Small intestine (tissue), 16 donors: ENCODE results near the gene CIAO2B. TPM values are rescaled to one million over a fixed set of nuclear protein-coding genes. Genes with fewer than 3 reads are reported as not detected.
A peak's percentile ranks its signal among the peaks of the same experiment; 100 is the strongest.
"Not testable (repeated sequence)": the region's sequence is repeated elsewhere in the genome, so short reads cannot be mapped to it uniquely, and the experiment has no call there.

Experiments used
- DNase-seq, 2 donors: peaks; one replicate each; pipeline versions ENCODE4 v3.0.0 to v3.0.0-alpha.2; 2013
- FAIRE-seq: peaks from 2 replicates; lab custom pipeline; 2012; peaks lifted over from hg19 to GRCh38; lab: Jason Lieb, UNC
- H3K27ac ChIP-seq, 3 donors: one replicate each; pipeline ENCODE4 v1.5.1; 2013; ENCODE audit warnings: low read length in 2 of 3, mild to moderate bottlenecking in 2 of 3, control low read depth in 1 of 3, inconsistent platforms in 1 of 3, low read depth in 1 of 3, moderate library complexity in 1 of 3
- H3K27me3 ChIP-seq, 3 donors: one replicate each; pipeline ENCODE4 v1.6.1; 2013; ENCODE audit warnings: low read length in 3 of 3, inconsistent platforms in 1 of 3; ENCODE audit not compliant: control insufficient read depth in 3 of 3, insufficient read depth in 3 of 3
- H3K36me3 ChIP-seq, 3 donors: one replicate each; pipeline ENCODE4 v1.6.1; 2013; ENCODE audit warnings: low read length in 3 of 3, inconsistent platforms in 1 of 3, low read depth in 1 of 3, mild to moderate bottlenecking in 1 of 3, moderate library complexity in 1 of 3; ENCODE audit not compliant: control insufficient read depth in 3 of 3, insufficient read depth in 2 of 3
- H3K4me1 ChIP-seq, 3 donors: one replicate each; pipeline ENCODE4 v1.6.1; 2013; ENCODE audit warnings: low read length in 2 of 3, inconsistent platforms in 1 of 3, low read depth in 1 of 3, mild to moderate bottlenecking in 1 of 3, moderate library complexity in 1 of 3; ENCODE audit not compliant: control insufficient read depth in 3 of 3, insufficient read depth in 2 of 3
- H3K4me3 ChIP-seq, 3 donors: one replicate each; pipeline ENCODE4 v1.5.1; 2013; ENCODE audit warnings: low read length in 3 of 3, control low read depth in 1 of 3, inconsistent platforms in 1 of 3, low read depth in 1 of 3, mild to moderate bottlenecking in 1 of 3, moderate library complexity in 1 of 3
- H3K9me3 ChIP-seq, 2 donors: one replicate each; pipeline ENCODE4 v1.6.1; 2013; ENCODE audit warnings: low read depth in 1 of 2, low read length in 1 of 2; ENCODE audit not compliant: control insufficient read depth in 2 of 2, insufficient read depth in 1 of 2
- WGBS, 3 donors: extraction: QIAGEN DNeasy Blood & Tissue Kit; methylation state at CpG; one replicate each; pipeline ENCODE4 v1.1.7; 2013; 5-methylcytosine and 5-hydroxymethylcytosine counted together
- long read RNA-seq, 10 donors: transcript quantifications; one replicate each; lab custom pipeline, GENCODE V29; 2026
- polyA plus RNA-seq, 4 donors: library from polyadenylated mRNA; stranded (reverse) in 3 of 4; unstranded in 1 of 4; fragments of 200-250 nt in 3 of 4; fragments of 120-200 nt in 1 of 4; gene quantifications; one replicate each; pipeline versions ENCODE4 v1.2.1 to v1.2.3, GENCODE V29; 2013
- donor health status: healthy with polysubstance abuse.
- donor health status: control.
- donor health status: control.
- donor health status: Bipolar disorder and iron deficiency.
- donor health status: healthy.

Gene CIAO2B
- 100 to 1,000 TPM in 3 of 4 donors, 10 to 100 TPM in 1; 79.7 to 274 (median 232) TPM for polyA plus RNA-seq
- long read RNA-seq, donor 1: 0 reads
- long read RNA-seq, donor 2, transcript CIAO2B-201 (5 exons, 676 nt): major isoform, 34 of 36 reads
- long read RNA-seq, donor 2, partial matches to known transcripts: 0 of 36 reads
- long read RNA-seq, donor 2, other reads (novel, unspliced or antisense): 0 of 36 reads
- long read RNA-seq, donor 3, transcript CIAO2B-201 (5 exons, 676 nt): major isoform, 30 of 32 reads
- long read RNA-seq, donor 3, partial matches to known transcripts: 0 of 32 reads
- long read RNA-seq, donor 3, other reads (novel, unspliced or antisense): 0 of 32 reads
- long read RNA-seq, donor 4, partial matches to known transcripts: 0 of 4 reads
- long read RNA-seq, donor 4, other reads (novel, unspliced or antisense): 0 of 4 reads
- long read RNA-seq, donor 5, transcript CIAO2B-201 (5 exons, 676 nt): major isoform, 16 of 18 reads
- long read RNA-seq, donor 5, partial matches to known transcripts: 0 of 18 reads
- long read RNA-seq, donor 5, other reads (novel, unspliced or antisense): 0 of 18 reads
- long read RNA-seq, donor 6, transcript CIAO2B-201 (5 exons, 676 nt): major isoform, 43 of 45 reads
- long read RNA-seq, donor 6, partial matches to known transcripts: 0 of 45 reads
- long read RNA-seq, donor 6, other reads (novel, unspliced or antisense): 0 of 45 reads
- long read RNA-seq, donor 7, transcript CIAO2B-201 (5 exons, 676 nt): major isoform, 130 of 142 reads
- long read RNA-seq, donor 7, partial matches to known transcripts: 9 of 142 reads
- long read RNA-seq, donor 7, other reads (novel, unspliced or antisense): 0 of 142 reads
- long read RNA-seq, donor 8, transcript CIAO2B-201 (5 exons, 676 nt): major isoform, 6 of 6 reads
- long read RNA-seq, donor 8, partial matches to known transcripts: 0 of 6 reads
- long read RNA-seq, donor 8, other reads (novel, unspliced or antisense): 0 of 6 reads
- long read RNA-seq, donor 9, transcript CIAO2B-201 (5 exons, 676 nt): major isoform, 15 of 16 reads
- long read RNA-seq, donor 9, partial matches to known transcripts: 0 of 16 reads
- long read RNA-seq, donor 9, other reads (novel, unspliced or antisense): 0 of 16 reads
- long read RNA-seq, donor 10, transcript CIAO2B-201 (5 exons, 676 nt): major isoform, 57 of 62 reads
- long read RNA-seq, donor 10, partial matches to known transcripts: 0 of 62 reads
- long read RNA-seq, donor 10, other reads (novel, unspliced or antisense): 0 of 62 reads

- Histone ChIP-seq H3K9me3 (no peaks in the 10 kb centered on the region), H3K4me3 (peak within 1 kb of the TSS; percentile 80 to 91 (median 88)), H3K36me3 (peaks cover 3 to 57% (median 6%) of the 10 kb centered on the region in 3 donors), H3K4me1 (peaks cover 0 to 46% (median 6%) of the 10 kb centered on the region in 3 donors), H3K27ac (peak within 1 kb of the TSS; percentile 88 to 96 (median 92)), H3K27me3 (no peaks in the 10 kb centered on the region)
- FAIRE-seq (no peak), DNase-seq (peak; percentile 86 to 96)
- WGBS, 3 donors: 0% methylated on average over 61 to 76 of the region's 76 CpGs
Measured at GRCh38 chr16:66934138-66934838, at the start of gene CIAO2B. Gene CIAO2B, minus strand, starts transcription at chr16:66934402. Its CDS starts 38 bp downstream, at chr16:66934364.

DNA sequence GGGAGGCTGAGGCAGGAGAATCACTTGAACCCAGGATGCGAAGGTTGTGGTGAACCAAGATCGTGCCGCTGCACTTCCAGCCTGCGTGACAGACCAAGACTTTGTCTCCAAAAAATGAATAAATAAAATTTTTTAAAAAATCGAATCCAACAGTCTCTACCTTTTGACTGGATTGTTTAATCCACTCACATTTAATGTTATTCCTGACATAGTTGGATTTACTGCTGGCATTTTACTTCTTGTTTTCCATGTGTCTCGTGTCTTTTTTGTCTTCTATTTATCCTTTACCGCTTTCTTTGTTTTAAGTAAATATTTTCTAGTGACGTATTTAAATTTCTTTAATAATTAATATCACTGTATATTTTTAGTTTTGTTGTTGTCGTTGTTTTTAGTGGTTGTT, 48.8 kb upstream of the CIAO2B start:
- H3K36me3 ChIP-seq: no peaks in the 10 kb centered on the region
- H3K4me1 ChIP-seq: no peaks in the 10 kb centered on the region
- DNase-seq (no peak), FAIRE-seq (no peak)
- no peak overlapping the region for H3K27ac ChIP-seq
- no peaks in the 10 kb centered on the region for H3K27me3 ChIP-seq
- 95 to 96% (median 96%) methylated on average over 9 of the region's 9 CpGs for WGBS, 3 donors
- no peak overlapping the region for H3K4me3 ChIP-seq
- no peaks in the 10 kb centered on the region for H3K9me3 ChIP-seq

DNA sequence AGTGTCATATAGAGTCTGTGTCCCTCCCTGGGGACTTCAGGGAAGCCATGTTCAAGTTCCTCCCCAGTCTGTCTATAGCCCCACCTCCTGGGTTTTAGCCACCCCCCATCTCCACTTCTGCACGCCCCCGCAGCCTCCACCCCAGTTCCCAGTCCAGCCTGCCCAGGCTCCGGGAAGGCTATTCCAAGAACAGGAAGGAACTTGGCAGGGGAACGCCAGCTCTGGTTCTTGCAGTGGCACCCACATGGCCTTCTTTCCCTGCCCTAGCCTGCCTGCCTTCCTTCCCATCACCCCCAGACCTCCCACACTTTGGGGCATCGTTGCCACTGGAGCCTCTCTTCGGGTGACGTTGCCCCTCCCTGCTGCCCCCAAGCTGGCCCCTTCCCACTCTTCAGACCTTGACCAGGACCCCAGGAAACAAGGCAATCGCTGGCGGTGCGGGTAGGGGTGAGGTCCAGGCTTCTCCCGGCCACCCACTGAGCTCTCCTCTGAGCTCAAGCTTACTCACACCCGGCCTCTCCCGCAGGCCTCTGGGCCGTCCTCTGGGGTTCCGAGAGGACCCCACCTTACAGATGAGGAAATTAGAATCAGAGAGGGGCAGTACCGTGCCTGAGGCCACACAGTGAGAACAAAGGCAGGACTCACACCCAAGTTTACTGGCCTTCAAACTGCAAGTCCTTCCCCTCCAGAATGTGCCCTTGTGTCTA, 45.0 kb upstream of the CIAO2B start:
- no peaks in the 10 kb centered on the region for H3K27me3 ChIP-seq
- H3K36me3 ChIP-seq: no peaks in the 10 kb centered on the region
- DNase-seq (no peak), FAIRE-seq (no peak)
- H3K4me1 ChIP-seq: no peaks in the 10 kb centered on the region
- no peak overlapping the region for H3K27ac ChIP-seq
- no peak overlapping the region for H3K4me3 ChIP-seq
- no peaks in the 10 kb centered on the region for H3K9me3 ChIP-seq
- 65 to 68% (median 66%) methylated on average over 13 to 16 of the region's 16 CpGs for WGBS, 3 donors

- DNase-seq (peak; percentile 87 to 89), FAIRE-seq (no peak)
- Histone ChIP-seq H3K4me3 (no peak overlapping the region), H3K27ac (no peak overlapping the region), H3K9me3 (no peaks in the 10 kb centered on the region), H3K36me3 (peaks cover 0 to 7% (median 0%) of the 10 kb centered on the region in 3 donors), H3K4me1 (no peaks in the 10 kb centered on the region), H3K27me3 (no peaks in the 10 kb centered on the region)
- 20 to 29% (median 22%) methylated on average over 14 to 15 of the region's 15 CpGs for WGBS, 3 donors
Measured at GRCh38 chr16:66977341-66978113, 43.3 kb upstream of the CIAO2B start.

GRCh38 chr16:66976746-66977145, 42.5 kb upstream of the CIAO2B start:
- no peak overlapping the region for H3K4me3 ChIP-seq
- DNase-seq (no peak), FAIRE-seq (no peak)
- H3K36me3 ChIP-seq: peaks cover 0 to 7% (median 0%) of the 10 kb centered on the region in 3 donors
- H3K9me3 ChIP-seq: no peaks in the 10 kb centered on the region
- no peaks in the 10 kb centered on the region for H3K27me3 ChIP-seq
- H3K27ac ChIP-seq: no peak overlapping the region
- H3K4me1 ChIP-seq: no peaks in the 10 kb centered on the region
- 34 to 47% (median 46%) methylated on average over 13 of the region's 13 CpGs for WGBS, 3 donors

DNA sequence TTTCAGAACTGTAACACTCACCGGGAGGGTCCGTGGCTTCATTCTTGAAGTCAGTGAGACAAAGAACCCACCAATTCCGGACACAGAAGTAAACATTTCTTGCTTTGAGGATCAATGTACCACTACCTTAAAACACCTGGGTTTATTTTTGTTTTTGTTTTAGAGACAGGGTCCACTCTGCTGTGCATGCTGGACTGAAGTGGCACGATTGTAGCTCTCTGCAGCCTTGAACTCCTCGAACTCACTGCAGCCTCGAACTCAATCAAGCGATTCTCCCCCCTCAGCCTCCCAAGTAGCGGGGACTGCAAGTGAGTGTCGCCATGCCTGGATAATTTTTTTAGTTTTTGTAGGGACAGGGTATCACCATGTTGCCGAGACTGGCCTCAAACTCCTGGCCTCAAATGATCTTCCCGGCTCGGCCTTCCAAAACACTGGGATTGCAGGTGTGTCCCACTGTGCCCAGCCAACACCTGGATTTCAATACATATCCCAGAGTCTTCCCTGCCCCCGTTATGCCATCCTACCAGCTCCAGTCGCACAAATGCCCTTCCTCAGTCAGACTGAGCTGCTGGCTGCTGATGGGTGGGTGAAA, 41.2 kb upstream of the CIAO2B start:
- Histone ChIP-seq H3K36me3 (peaks cover 0 to 14% (median 0%) of the 10 kb centered on the region in 3 donors), H3K4me3 (no peak overlapping the region), H3K4me1 (no peaks in the 10 kb centered on the region), H3K27ac (no peak overlapping the region), H3K9me3 (no peaks in the 10 kb centered on the region), H3K27me3 (no peaks in the 10 kb centered on the region)
- 66 to 82% (median 70%) methylated on average over 14 of the region's 14 CpGs for WGBS, 3 donors
- no peak for FAIRE-seq
- no peak for DNase-seq

- H3K9me3 ChIP-seq, H3K27ac ChIP-seq, H3K4me3 ChIP-seq, FAIRE-seq, H3K4me1 ChIP-seq, H3K27me3 ChIP-seq, DNase-seq: not testable (repeated sequence)
- WGBS, 3 donors: 51 to 61% (median 55%) methylated on average over 11 of the region's 11 CpGs
- H3K36me3 ChIP-seq: peaks cover 0 to 14% (median 0%) of the 10 kb centered on the region in 3 donors
Measured at GRCh38 chr16:66974932-66975246, 40.7 kb upstream of the CIAO2B start.
